Limb (tissue), 2 donors: ENCODE measurements around the gene BICRA.

Experiments used
- DNase-seq, 2 donors: peaks; one replicate each; pipeline ENCODE4 v3.0.0-alpha.2; 2016; ENCODE audit errors: extremely low spot score in 2 of 2

The BICRA gene

DNA sequence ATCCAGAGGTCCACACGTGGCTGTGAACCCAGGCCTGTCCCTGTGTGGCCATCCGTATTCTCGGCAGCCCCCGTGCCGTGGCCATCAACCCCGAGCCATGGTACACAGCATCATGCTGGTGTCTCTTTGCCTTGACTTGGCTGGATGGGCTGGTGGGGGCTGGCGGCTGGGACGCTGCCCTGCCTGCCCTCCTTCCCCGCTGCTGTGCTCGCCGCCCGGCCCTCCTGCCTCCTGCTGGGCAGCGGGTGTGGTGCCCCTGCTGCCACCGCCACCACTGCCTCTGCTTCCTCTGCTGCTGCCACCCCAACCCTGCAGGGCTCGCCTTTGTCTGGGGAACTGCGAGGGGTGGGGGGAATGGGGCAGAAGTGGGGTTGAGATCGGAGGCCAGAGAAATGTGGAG is 84.6 kb downstream of the BICRA start:
- DNase-seq = no peak

DNA sequence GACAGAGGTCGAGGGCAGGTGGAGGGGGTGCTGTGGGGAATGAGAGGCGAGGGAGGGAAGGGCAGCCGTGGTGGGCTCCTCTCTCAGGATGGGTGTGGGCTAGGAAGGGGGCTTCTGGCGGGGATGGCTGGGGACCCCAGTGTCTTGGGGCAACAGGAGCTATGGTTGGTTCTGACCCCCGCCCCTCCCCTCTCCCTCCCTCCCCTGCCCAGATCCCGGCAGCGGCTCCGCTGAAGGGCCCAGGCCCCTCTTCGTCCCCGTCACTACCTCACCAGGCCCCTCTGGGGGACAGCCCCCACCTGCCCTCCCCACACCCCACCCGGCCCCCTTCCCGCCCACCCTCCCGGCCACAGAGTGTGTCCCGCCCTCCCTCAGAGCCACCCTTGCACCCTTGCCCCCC is 85.0 kb downstream of the BICRA start:
- no peak for DNase-seq

DNA sequence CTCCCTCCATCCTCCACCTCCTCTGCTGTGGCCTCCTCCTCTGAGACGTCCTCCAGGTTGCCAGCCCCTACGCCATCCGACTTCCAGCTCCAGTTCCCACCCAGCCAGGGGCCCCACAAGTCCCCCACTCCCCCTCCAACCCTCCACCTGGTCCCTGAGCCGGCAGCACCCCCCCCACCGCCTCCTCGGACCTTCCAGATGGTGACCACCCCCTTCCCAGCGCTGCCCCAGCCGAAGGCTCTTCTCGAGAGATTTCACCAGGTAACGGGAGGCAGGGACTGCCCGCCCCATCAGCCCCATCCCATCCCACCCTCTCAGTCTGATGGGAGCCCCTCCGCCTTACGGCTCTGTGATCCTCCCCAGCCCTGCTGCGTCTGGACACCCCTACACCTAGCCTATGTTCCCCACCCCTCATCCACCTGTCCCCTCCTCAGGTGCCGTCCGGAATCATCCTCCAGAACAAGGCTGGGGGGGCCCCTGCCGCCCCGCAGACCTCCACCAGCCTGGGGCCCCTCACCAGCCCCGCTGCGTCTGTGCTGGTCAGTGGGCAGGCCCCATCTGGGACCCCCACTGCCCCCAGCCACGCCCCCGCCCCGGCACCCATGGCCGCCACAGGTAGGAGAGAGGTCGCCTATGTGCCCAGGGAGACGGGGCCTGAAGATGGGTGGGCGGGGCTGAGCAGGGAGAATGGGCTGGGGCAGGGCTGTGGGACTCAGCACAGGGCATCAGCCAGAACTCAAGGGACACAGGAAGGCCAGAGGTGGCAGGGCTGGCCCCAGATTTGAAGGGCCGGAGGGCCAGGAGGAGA is 85.7 kb downstream of the BICRA start:
- no peak for DNase-seq

DNA sequence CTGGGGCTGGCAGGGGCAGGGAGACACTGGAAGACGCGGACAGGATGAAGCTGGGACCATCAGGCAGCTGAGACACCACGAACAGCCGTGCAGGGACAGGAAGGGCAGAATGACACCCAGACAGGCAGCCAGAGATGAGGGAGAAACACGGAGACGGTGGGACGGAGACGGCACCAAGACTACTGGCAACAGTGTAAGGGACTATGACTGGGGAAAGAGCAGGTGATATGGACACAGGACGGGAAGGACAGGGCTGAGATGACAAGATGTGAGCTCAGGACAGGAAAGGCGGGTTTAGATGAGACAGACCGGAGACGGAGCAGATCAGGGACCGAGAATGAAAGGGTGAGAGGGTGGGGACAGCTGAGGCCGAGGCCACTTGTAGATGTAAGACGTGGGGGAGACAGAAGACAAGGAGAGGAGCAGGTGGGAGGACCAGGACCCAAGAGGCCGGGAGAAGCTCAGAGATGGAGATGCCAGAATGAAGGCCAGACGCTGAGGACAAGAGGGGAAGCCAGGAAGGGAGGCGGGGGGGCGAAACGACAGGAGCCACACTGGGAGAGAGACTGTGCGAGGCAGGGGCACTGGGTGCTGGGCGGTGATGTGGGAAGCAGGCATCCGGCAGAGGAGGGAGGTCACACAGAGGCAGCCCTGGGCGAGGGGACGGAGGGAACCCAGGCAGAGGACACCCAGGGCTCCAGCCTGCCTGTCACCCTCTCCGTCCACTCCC is 86.8 kb downstream of the BICRA start:
- no peak for DNase-seq

DNA sequence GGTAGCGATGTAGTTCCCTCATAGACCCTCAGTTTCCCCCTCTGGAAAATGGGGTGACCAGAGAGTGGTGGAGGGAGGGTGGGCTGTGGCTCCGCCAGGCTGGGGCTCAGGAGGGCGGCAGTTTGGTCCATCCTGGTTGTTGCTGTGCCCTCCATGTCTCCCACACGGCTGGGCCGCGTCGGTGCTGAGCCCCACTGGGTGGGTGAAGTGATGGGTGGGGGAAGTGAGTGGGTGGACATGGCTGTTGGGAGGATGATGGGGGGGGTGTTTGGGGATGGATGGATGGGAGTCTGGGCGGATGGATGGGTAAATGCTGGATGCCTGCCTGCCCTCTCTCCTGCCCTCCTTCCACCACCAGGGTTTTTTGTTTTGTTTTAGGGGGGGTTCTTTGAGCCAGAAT is 87.7 kb downstream of the BICRA start:
- no peak for DNase-seq

DNA sequence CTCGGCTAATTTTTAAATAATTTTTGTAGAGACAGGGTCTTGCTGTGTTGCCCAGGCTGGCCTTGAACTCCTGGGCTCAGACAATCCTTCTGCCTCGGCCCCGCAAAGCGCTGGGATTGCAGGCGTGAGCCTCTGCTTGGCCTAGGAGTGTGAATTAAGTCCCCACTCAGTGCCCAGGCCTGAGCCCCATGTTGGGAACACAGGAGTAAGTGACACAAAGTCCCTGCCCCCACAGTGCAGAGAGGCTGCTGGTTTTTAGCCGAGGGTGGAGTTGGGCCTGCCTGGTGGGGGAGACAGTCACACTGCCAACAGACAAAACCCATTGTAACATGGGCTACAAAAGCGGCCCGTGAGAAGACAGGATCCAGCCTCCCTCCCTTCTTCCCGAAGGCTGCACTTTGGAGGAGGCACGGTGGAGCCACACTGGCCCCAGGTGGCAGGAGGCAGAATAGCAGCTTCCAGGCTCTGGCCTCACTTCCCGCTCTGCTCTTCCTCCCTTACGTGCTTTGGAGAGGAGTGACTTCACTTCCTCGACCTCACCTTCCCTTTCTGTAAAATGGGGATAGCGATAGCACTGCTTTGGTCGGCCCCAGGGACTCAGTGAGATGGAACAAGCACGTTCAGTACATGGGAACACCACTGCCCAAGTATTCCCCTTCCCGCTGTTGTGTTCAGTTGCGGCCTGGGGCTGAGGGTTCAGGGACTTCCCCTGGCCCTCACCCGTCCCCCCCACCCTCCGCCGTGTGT is 89.1 kb downstream of the BICRA start:
- DNase-seq = peak; percentile 78 to 83

DNA sequence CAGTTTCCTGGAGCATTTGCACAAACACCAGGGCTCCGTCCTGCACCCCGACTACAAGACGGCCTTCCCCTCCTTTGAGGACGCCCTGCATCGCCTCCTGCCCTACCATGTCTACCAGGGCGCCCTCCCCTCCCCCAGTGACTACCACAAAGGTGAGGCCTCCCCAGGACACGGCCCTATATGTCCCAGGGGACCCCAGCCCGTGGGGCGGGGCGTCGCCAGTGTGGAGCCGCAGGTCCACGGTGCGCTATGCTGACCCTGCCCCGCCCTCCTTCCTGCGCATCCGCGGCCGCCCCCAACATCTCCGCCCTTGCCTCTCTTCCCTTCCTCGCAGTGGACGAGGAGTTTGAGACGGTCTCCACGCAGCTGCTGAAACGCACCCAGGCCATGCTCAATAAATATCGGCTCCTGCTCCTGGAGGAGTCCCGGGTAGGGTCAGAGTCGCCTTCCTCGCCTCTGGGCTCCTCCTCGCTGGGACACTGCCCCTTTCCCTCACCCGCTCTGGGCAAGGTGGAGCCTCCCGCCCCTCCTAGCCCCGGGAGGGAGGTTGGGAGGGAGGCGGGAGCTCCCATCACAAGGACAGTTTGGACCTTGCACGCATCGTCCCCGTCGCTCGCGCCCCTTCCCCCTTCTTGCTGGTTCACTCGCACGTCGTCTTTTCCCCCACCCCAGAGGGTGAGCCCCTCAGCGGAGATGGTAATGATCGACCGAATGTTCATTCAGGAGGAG is 89.9 kb downstream of the BICRA start:
- no peak for DNase-seq

DNA sequence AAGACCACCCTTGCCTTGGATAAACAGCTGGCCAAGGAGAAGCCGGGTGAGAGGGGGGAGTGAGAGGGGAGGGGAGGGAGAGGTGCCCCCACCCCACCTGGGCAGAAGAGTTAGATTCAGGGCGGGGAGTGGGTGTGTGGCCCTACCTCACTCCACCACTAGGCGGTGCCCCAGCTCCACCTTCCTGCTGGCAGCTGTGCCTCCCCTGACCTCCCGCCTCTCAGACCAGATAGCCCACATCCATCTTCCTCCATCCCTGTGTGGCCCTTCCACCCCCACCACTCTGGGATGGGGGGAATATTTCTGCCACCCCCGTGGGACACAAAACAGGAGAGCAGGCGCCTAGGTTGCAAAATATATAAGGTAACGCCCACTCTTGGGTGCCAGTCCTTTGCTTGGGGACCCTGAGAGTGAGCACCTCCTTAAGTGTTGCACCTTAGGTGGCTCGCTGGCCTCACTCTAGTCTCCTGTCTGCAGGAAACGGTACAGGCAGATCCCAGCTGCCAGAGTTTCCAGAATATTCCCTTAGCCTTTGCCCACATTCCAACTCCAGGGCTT is 90.5 kb downstream of the BICRA start:
- DNase-seq = peak in 1 of 2 donors; percentile 73

DNA sequence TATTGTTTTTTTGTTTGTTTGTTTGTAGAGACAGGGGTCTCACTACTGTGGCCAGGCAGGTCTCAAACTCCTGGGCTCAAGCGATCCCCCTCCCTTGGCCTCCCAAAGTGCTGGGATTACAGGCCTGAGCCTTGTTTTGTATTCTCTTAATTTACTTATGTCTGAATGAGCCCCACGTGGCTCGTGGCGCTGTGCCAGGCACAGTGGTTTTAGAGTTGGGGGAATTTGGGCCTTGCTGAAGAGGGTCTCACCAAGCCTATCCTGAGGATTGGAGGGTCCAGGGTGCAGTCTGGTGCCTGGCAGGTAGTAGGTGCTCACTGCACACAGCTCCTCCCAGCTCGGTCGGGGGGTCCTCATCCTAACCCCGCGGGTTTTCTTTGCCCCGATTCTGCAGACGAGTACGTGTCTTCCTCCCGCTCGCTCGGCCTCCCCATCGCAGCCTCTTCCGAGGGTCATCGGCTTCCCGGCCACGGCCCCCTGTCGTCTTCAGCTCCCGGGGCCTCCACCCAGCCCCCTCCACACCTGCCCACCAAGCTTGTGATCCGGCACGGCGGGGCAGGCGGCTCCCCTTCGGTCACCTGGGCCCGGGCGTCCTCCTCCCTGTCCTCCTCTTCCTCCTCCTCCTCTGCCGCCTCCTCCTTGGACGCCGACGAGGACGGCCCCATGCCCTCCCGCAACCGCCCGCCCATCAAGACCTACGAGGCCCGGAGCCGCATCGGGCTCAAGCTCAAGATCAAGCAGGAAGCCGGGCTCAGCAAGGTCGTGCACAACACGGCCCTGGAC is 92.2 kb downstream of the BICRA start:
- no peak for DNase-seq

DNA sequence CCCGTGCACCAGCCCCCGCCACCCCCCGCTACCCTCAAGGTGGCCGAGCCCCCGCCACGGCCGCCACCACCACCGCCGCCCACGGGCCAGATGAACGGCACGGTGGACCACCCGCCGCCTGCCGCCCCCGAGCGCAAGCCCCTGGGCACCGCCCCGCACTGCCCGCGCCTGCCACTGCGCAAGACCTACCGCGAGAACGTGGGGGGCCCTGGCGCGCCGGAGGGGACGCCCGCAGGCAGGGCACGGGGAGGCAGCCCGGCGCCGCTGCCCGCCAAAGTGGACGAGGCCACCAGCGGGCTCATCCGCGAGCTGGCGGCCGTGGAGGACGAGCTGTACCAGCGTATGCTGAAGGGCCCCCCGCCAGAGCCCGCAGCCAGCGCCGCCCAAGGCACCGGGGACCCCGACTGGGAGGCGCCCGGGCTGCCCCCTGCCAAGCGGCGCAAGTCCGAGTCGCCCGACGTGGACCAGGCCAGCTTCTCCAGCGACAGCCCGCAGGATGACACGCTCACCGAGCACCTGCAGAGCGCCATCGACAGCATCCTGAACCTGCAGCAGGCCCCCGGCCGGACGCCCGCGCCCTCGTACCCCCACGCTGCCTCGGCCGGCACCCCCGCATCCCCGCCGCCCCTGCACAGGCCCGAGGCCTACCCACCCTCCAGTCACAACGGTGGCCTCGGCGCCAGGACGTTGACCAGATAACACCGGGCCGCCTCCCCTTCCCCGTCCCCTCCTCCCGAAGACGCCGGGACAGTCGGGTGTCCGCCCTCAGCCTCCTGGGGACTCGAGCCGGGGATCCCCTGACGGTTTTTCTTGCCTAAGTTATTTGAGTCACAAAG is 93.0 kb downstream of the BICRA start:
- DNase-seq = no peak

DNA sequence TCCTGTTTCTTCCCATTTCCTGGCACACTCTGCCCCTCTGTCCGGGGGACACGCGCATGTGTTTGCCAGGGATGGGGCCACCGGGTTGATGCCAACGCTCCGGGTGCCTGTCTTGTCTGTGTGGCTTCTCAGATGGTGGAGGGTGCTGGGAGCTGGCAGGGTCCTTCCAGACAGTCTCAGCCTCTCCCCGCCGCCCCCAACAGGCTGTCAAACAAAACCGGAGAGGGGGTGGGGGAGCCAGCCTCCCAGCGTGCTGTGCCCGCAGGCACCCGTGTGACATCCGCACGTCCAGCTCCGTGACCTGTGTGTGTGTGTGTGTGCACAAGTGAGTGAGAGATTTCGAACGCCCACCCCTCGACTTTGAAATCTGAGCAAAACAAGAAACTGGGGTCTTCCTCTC is 93.7 kb downstream of the BICRA start:
- DNase-seq = no peak

DNA sequence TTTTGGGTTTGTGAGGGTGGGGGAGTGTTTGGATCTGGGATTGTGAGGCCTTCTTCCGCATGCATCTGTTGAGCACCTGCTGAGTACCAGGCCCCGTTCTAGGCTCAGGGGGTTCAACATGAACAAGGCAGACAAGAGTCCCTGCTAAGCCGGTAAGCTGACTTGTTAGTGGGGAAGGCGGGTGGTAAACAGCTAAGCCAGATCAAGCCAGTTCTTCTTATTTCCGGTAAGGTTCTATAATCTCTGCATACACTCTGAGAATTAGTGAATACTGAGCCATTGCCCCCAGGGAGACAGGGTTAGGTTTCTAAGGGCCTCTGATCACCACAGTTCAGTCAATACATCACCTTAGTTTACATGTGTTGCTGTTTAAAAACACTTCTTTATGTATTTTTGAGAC is 94.4 kb downstream of the BICRA start:
- no peak for DNase-seq

DNA sequence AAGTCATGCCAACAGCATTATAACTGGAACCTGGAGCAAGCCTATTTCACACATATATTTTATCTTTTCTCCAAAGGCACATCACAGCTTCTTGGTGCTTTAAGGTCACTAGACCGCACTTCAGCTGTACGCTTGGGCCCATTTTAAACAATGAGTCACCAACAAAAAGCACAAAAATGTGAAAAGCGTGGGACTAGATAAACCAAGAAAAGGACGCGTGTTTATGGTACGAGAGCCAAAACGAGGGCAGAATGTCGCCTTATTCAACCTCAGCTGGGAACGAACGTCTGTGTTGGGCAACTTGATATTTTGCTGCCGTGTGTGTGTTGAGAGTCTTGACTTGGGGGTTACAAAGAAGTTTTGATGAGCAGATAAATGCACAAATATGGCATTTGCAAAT is 95.1 kb downstream of the BICRA start:
- no peak for DNase-seq

DNA sequence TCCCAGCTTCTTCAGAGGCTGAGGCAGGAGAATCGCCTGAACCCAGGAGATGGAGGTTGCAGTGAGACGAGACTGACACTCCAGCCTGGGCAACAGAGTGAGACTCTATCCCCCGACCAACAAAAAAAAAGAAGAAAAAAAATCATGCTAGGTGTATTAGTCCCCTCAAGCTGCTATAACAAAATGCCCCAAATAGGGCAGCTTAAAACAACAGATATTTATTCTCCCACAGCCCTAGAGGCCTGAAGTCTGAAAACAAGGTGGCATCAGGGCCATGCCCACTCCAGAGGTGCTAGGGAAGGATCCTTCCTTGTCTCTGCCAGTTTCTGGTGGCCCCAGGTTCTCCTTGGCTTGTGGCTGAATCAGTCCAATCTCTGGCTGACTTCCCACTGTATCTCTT is 95.7 kb downstream of the BICRA start:
- no peak for DNase-seq

DNA sequence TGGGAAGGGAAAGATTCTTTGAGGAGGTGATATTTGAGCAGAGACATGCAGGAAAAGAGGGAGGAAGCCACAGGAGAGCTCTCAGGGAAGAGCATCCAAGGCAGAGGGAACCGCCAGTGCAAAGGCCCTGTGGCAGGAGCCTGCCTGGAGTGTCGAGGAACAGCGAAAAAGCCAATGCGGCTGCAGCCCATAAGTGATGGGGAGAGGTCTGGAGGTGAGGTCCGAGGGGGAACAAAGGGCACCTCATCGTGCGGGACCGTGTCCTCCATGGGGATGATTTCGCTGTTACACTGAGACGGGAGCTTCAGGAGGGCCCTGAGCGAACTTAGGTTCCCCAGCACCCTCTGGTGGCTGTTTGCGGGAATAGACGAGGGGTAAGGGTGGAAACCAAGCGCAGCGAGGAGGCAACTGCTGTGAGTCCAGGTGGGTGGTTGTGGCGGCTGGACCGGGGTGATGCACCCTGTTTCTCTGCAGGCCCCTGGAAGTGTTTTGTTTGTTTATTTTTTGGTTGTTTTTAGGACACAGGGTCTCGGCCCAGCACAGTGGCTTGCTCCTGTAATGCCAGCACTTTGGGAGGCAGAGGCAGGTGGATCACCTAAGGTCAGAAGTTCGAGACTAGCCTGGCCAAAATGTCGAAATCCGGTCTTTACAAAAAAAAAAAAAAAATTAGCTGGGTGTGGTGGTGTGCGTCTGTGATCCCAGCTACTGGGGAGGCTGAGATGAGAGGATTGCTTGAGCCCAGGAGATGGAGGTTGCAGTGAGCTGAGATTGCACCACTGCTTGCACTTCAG is 98.4 kb downstream of the BICRA start:
- DNase-seq = peak; percentile 37 to 70

DNA sequence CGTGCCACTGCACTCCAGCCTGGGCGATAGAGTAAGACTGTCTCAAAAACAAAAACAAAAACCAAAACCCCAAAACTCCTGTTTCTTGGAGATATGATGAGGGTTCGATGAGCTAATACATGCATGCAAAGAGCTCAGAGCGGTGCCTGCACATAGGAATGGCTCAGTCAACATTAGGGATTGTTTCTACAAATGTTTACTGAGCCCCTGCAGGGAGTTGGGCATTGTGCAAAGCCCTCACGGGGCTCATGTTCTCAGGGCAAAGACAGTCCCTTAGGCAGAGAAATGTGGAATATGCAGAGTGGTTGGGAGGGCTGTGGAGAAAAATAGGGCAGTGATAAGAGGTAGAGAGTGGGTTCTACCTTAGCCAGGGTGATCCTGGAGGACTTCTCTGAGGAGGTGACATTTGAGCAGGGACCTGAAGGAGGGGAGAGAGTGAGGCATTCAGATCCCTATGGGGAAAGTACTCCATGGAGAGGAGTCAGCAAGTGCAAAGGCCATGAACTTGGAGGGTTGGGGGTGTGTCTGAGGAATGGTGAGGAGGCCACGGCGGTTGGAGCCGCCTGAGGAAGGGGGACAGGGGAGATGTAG is 102.8 kb downstream of the BICRA start:
- no peak for DNase-seq

DNA sequence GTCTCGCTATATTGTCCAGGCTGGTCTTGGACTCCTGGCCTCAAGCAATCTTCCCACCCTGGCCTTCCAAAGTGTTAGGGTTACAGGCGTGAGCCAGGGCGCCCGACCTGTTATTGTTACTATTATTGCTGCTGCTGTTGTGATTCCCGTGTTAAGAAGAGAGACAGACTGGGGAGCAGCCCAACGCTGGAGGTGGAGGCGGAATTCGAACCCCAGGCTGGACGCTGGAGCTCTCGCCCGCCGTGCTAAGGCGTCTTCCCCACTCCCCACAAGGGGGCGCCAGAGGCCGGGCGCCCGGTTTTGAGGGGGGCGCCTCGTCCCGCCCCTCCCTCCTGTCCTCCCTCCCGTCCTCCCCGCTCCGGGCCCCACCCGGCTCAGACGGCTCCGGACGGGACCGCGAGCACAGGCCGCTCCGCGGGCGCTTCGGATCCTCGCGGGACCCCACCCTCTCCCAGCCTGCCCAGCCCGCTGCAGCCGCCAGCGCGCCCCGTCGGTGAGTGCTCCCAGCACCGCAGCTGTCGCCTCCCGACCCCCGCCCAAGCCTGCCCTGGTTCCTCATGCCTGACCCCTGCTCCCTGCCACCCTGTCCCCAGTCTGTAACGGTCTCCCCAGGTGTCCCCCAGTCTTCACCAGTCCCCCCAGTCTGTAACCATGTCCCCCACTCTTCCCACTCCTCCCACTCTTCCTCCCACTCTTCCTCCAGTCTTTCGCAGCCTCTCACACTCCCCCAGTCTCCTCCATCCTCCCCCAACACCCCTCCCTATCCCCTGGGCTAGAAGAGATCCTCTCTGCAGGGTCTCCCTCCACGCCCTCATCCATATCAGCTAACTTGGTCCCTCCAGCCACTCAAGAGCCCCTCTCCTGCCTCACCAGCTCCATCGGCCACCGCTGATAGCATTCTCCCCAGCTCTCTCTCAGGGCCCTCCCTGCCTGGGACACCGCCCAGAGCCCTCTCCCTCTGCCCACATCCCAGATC is 104.4 kb downstream of the BICRA start, which contains the start of gene EHD2:
EHD2 (plus strand) TSS at position 377 of the 976 bp plus-strand sequence. CDS start 3,191 bp downstream, outside the sequence.
- DNase-seq = peak; percentile 85 to 87
